Astrocyte (in vitro differentiated cells and primary cell): ENCODE data around the gene ACOX3. TPM values are rescaled to one million over a fixed set of nuclear protein-coding genes. Genes with fewer than 3 reads are reported as not detected.
A peak's percentile ranks its signal among the peaks of the same experiment; 100 is the strongest.

Experiments used
- DNase-seq: peaks from one replicate; pipeline ENCODE4 v3.0.0-alpha.2; 2010; ENCODE audit warnings: low read depth
- FAIRE-seq: peaks from 2 replicates; lab custom pipeline; 2011; peaks lifted over from hg19 to GRCh38; lab: Jason Lieb, UNC
- H2AFZ ChIP-seq: 2 replicates; pipeline ENCODE4 v1.6.0; 2012; ENCODE audit warnings: low read depth, low read length, inconsistent platforms
- H3K27ac ChIP-seq: 2 replicates; pipeline ENCODE4 v1.5.1; 2011; ENCODE audit warnings: low read depth, low read length, inconsistent platforms
- H3K27me3 ChIP-seq: 2 replicates; pipeline ENCODE4 v1.6.0; 2011; ENCODE audit warnings: low read length, inconsistent platforms; ENCODE audit not compliant: insufficient read depth
- H3K36me3 ChIP-seq: 2 replicates; pipeline ENCODE4 v1.5.1; 2011; ENCODE audit warnings: low read length, inconsistent platforms; ENCODE audit not compliant: insufficient read depth
- H3K4me1 ChIP-seq: 2 replicates; pipeline ENCODE4 v1.5.1; 2011; ENCODE audit warnings: low read length, inconsistent platforms; ENCODE audit not compliant: insufficient read depth
- H3K4me2 ChIP-seq: 2 replicates; pipeline ENCODE4 v1.6.0; 2012; ENCODE audit warnings: low read length, inconsistent platforms
- H3K4me3 ChIP-seq: 2 replicates; pipeline ENCODE4 v1.5.1; 2011; ENCODE audit warnings: low read depth, mild to moderate bottlenecking, low read length, inconsistent platforms; ENCODE audit not compliant: insufficient read depth
- H3K79me2 ChIP-seq: 2 replicates; pipeline ENCODE4 v1.6.0; 2012; ENCODE audit warnings: mild to moderate bottlenecking, low read length, inconsistent platforms; ENCODE audit not compliant: insufficient read depth
- H3K9ac ChIP-seq: 2 replicates; pipeline ENCODE4 v1.6.0; 2012; ENCODE audit warnings: mild to moderate bottlenecking, low read length, inconsistent platforms
- H3K9me3 ChIP-seq: 2 replicates; pipeline ENCODE4 v1.5.1; 2012; ENCODE audit warnings: low read depth, mild to moderate bottlenecking, low read length, inconsistent platforms; ENCODE audit not compliant: insufficient read depth
- H4K20me1 ChIP-seq: 2 replicates; pipeline ENCODE4 v1.6.0; 2012; ENCODE audit warnings: low read length, inconsistent platforms; ENCODE audit not compliant: insufficient read depth
- H3K27ac Mint-ChIP-seq: one replicate; pipeline ENCODE4 v1.8.0; 2021; ENCODE audit warnings: mild to moderate bottlenecking, mixed read lengths; ENCODE audit not compliant: unreplicated experiment
- H3K27me3 Mint-ChIP-seq: one replicate; pipeline ENCODE4 v1.8.0; 2021; ENCODE audit warnings: low read depth, mixed read lengths; ENCODE audit not compliant: unreplicated experiment
- H3K36me3 Mint-ChIP-seq: one replicate; pipeline ENCODE4 v1.8.0; 2021; ENCODE audit warnings: low read depth, mixed read lengths; ENCODE audit not compliant: unreplicated experiment
- H3K4me1 Mint-ChIP-seq: one replicate; pipeline ENCODE4 v1.8.0; 2021; ENCODE audit warnings: low read depth, mixed read lengths; ENCODE audit not compliant: unreplicated experiment
- H3K4me3 Mint-ChIP-seq: one replicate; pipeline ENCODE4 v1.8.0; 2021; ENCODE audit warnings: mild to moderate bottlenecking, moderate library complexity, mixed read lengths; ENCODE audit not compliant: unreplicated experiment
- H3K9me3 Mint-ChIP-seq: one replicate; pipeline ENCODE4 v1.8.0; 2021; ENCODE audit warnings: mild to moderate bottlenecking, mixed read lengths; ENCODE audit not compliant: unreplicated experiment
- EZH2 ChIP-seq: IDR thresholded peaks from 2 replicates; pipeline ENCODE4 v1.6.1; 2012; ENCODE audit warnings: mild to moderate bottlenecking, low read length, inconsistent platforms; ENCODE audit not compliant: insufficient read depth
- total RNA-seq: library from RNA; stranded (reverse); gene quantifications from 2 replicates; pipeline ENCODE4 v1.2.1, GENCODE V29; 2021
- TF ChIP-seq, protein P1 (sequence below): IDR thresholded peaks from 2 replicates; pipeline ENCODE4 v1.5.1; 2011; ENCODE audit warnings: low read depth, mild to moderate bottlenecking, inconsistent platforms, low read length, moderate library complexity; ENCODE audit not compliant: insufficient read depth

Gene ACOX3
- total RNA-seq, 1 donor from 2014 or later: 45.6 TPM

DNA sequence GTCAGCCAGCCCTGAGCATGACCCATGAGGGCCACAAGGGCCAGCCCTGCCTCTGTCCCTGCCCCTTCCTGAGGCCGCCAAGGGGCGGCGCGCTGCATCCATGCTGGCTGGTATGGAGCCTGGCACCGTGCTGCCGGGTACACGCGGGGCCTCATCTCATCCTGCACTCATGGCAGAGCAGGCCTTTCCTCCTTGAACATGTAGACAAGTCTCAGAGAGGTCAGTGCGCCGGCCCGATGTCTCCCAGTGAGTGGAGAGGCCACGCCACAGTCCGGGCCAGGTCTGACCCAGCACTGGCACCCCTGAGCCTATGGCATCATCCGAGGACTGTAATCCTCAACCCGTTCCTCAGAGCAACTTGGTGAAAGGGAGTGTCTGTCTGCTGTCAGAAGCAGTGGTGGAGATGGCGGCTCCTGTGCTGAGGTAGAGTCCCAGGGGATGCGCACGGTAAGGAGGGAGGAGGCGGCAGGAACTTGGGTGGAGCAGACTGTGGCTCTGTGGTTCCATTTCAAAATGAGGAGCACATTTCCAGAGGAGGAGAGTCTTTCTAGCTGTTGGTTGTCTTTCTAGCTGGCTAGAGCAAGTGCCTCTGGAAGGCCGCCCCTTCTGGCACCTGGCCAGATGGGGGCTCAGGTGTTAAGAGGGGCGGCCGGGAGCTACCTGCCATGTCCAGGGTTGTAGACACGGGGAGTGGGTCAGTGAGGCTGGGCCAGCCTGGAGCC lies 32.8 kb upstream of the ACOX3 start:
- no peaks in the 10 kb centered on the region for H3K9me3 Mint-ChIP-seq
- no peaks in the 10 kb centered on the region for H3K79me2 ChIP-seq
- no peak for FAIRE-seq
- no peak overlapping the region for H3K4me3 Mint-ChIP-seq
- DNase-seq: peak; percentile 20
- peak overlapping the region; percentile 67 for H3K4me2 ChIP-seq
- H3K4me3 ChIP-seq: no peak overlapping the region
- peaks cover 25% of the 10 kb centered on the region for H3K4me1 ChIP-seq
- H4K20me1 ChIP-seq: peaks cover 41% of the 10 kb centered on the region
- no peaks in the 10 kb centered on the region for H3K27me3 Mint-ChIP-seq
- H3K9ac ChIP-seq: peak overlapping the region; percentile 64
- H3K27ac ChIP-seq: peak overlapping the region; percentile 74
- TF ChIP-seq, protein P1, sequence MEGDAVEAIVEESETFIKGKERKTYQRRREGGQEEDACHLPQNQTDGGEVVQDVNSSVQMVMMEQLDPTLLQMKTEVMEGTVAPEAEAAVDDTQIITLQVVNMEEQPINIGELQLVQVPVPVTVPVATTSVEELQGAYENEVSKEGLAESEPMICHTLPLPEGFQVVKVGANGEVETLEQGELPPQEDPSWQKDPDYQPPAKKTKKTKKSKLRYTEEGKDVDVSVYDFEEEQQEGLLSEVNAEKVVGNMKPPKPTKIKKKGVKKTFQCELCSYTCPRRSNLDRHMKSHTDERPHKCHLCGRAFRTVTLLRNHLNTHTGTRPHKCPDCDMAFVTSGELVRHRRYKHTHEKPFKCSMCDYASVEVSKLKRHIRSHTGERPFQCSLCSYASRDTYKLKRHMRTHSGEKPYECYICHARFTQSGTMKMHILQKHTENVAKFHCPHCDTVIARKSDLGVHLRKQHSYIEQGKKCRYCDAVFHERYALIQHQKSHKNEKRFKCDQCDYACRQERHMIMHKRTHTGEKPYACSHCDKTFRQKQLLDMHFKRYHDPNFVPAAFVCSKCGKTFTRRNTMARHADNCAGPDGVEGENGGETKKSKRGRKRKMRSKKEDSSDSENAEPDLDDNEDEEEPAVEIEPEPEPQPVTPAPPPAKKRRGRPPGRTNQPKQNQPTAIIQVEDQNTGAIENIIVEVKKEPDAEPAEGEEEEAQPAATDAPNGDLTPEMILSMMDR: no peak
- no peak for TF ChIP-seq EZH2
- no peak overlapping the region for H2AFZ ChIP-seq
- H3K27ac Mint-ChIP-seq: peak overlapping the region; percentile 85
- peaks cover 4% of the 10 kb centered on the region for H3K36me3 ChIP-seq
- H3K9me3 ChIP-seq: no peaks in the 10 kb centered on the region
- H3K4me1 Mint-ChIP-seq: peaks cover 21% of the 10 kb centered on the region
- H3K36me3 Mint-ChIP-seq: peaks cover 14% of the 10 kb centered on the region
- no peaks in the 10 kb centered on the region for H3K27me3 ChIP-seq

- Histone ChIP-seq H3K27me3 (no peaks in the 10 kb centered on the region), H3K36me3 (peaks cover 7% of the 10 kb centered on the region), H3K9ac (peak overlapping the region; percentile 70), H4K20me1 (peaks cover 46% of the 10 kb centered on the region), H3K4me2 (peak overlapping the region; percentile 67), H2AFZ (no peak overlapping the region), H3K4me1 (peaks cover 25% of the 10 kb centered on the region), H3K9me3 (no peaks in the 10 kb centered on the region), H3K79me2 (no peaks in the 10 kb centered on the region), H3K4me3 (peak overlapping the region; percentile 2), H3K27ac (peak overlapping the region; percentile 77)
- DNase-seq: peak; percentile 96
- peak overlapping the region; percentile 85 for H3K27ac Mint-ChIP-seq
- peaks cover 21% of the 10 kb centered on the region for H3K4me1 Mint-ChIP-seq
- peak; percentile 98 for FAIRE-seq
- no peaks in the 10 kb centered on the region for H3K9me3 Mint-ChIP-seq
- H3K4me3 Mint-ChIP-seq: no peak overlapping the region
- no peaks in the 10 kb centered on the region for H3K27me3 Mint-ChIP-seq
- TF ChIP-seq, protein P1: no peak
- no peak for TF ChIP-seq EZH2
- H3K36me3 Mint-ChIP-seq: peaks cover 14% of the 10 kb centered on the region
Observed at GRCh38 chr4:8472689-8473197, 32.2 kb upstream of the ACOX3 start.

DNA sequence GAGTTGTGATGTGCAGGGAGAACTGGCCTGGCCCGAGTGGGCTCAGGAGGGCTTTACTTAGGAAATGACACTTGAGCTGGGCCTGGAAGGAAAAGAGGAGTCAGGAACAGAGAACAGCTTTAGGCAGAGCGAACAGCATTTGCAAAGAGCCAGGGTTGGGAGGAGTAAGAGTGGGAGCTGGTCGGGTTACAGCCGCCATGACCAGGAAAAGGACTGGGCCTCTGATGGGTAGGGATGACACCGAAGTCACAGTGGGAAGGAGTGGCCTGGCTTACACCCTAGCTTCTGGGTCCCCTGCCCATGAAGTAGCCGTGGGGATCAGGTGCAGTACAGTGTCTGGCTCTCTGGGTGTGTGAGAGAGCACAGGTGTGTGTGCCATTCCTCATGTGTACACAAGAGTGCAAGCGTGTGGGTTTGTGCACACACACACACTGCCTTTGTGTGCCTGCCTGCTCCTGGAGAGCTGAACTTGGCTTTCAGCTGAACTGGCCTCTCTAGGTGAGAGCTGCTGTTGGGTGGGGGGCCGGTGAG lies 31.7 kb upstream of the ACOX3 start:
- peak overlapping the region; percentile 70 for H3K9ac ChIP-seq
- Mint-ChIP-seq H3K4me3 (no peak overlapping the region), H3K4me1 (peaks cover 21% of the 10 kb centered on the region), H3K36me3 (peaks cover 14% of the 10 kb centered on the region), H3K27ac (peak overlapping the region; percentile 85), H3K9me3 (no peaks in the 10 kb centered on the region), H3K27me3 (no peaks in the 10 kb centered on the region)
- no peaks in the 10 kb centered on the region for H3K79me2 ChIP-seq
- FAIRE-seq (no peak), DNase-seq (no peak)
- TF ChIP-seq, protein P1: no peak
- TF ChIP-seq EZH2: no peak
- peaks cover 25% of the 10 kb centered on the region for H3K4me1 ChIP-seq
- peak overlapping the region; percentile 77 for H3K27ac ChIP-seq
- H3K36me3 ChIP-seq: peaks cover 7% of the 10 kb centered on the region
- no peaks in the 10 kb centered on the region for H3K27me3 ChIP-seq
- H4K20me1 ChIP-seq: peaks cover 49% of the 10 kb centered on the region
- H3K4me3 ChIP-seq: peak overlapping the region; percentile 2
- no peak overlapping the region for H2AFZ ChIP-seq
- H3K4me2 ChIP-seq: peak overlapping the region; percentile 67
- H3K9me3 ChIP-seq: no peaks in the 10 kb centered on the region
